ENCODE results near the gene ALDH1L1.

Gene ALDH1L1

DNA sequence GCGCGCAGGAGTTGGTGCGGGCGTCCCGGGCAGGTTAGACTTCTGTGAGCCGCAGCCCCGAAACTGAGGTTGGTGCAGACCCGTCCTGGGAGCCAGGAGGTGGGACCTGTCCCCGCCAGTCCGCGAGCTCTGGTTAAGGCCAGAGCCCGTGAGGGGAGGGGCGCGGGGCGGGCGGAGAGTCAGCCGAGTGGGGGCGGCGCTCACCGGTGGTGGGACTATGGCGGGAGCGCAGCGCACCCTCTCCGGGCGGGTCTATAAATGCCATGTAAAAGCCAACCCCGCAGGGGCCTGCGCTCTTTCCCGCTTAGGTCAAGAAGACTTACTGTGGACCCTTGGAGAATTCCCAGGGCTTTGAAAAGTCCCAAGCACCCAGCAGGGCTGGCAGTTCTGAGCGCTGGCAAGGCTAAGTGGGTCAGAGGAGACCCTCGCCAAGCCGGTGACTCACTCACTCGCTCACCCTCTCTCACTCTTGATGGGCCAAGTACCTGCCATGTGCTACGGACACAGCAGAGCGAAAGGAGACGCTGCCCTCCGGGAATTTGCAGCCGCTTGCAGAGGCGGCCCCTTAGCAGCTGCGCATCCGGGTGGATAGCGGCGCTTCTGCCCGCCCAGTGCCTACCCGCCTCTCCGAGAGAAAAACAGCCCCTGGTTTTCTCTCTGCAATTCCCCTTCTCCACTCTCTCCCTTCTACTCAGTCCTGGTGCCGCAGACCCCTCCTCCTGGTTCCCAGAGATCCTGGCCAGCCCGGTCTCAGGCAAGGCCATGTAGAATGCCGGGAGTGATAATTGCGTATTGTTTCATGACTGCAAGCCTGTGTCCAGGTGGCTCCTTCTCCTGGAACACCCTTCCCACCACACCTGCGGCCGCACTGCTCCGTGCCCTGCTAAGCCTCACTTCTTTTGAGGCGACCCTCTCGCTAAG, at the start of gene ALDH1L1:
TSS of gene ALDH1L1 (minus strand) at position 110 of the 921 bp plus-strand sequence. CDS start 19,607 bp downstream, outside the sequence.
- DNase-seq, result no peak

DNA sequence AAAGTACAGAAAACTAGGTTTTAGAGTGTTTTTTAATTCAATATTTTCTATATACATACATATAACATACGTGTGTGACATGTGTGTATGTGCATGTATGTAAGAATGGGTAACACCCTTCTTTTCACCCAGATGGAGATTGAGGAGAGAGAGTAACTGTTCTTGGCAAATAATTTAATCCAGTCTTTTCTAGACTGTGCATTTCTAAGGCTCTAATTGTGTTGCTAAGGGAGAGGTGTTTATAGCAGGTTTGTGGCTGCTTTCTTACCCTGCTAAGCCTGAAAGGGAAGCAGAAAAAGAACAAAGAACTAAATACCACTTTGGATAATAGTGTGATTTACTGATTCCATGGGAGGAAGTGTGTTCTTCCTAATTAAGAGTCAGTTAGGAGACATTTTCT, 46.0 kb upstream of the ALDH1L1 start:
- no peak for DNase-seq

DNA sequence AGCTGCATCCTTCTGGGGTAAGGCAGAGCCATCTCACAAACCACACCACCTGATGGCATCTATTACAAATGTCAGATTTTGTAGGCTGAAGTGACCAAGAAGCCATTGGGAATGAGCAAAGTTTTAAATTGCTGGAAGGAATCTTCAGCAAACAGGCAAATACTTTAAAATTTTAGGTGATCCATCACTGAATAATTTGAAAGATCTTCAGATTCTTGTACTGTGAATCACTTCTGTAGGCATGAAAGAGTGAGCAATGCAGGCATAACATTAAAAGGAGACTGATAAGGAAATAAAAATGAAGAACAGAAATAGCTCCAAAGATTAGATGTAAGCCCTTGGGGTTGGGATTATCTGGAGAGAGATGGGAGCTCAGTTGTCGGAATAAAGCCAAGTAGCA, 36.0 kb upstream of the ALDH1L1 start:
- DNase-seq, result peak; percentile 65

DNA sequence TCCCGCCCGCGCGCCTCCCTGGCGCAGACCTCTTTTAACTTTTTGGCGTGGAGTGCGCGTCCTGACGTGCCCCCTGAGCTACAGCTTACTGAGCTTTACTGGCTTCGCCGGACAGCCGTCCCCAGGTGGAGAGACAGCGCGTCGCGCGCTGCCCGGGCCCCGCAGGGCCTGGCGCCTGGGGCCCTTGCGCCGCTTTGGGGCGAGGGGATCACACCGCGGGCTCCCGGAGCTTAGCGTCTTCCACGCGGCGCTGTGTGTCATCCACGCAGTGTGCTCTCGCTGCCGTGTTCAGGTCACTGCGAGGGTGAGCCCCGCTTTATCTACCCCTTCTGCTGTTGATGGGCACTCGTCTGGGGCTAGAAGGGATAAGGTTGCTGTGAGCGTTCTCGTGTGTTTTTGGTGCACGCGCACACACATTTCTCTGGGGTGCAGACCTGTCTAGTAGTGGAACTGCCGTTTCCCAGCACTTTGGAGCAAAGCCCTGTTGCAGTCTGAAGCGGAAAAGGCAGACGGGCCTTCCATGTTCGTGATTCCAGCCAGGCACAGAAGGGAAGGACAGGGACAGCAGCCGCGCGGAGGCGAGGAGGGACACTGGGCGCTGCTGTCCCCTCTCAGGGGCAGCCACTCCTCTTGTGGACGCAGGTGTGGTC, 33.1 kb upstream of the ALDH1L1 start:
- DNase-seq, result no peak

DNA sequence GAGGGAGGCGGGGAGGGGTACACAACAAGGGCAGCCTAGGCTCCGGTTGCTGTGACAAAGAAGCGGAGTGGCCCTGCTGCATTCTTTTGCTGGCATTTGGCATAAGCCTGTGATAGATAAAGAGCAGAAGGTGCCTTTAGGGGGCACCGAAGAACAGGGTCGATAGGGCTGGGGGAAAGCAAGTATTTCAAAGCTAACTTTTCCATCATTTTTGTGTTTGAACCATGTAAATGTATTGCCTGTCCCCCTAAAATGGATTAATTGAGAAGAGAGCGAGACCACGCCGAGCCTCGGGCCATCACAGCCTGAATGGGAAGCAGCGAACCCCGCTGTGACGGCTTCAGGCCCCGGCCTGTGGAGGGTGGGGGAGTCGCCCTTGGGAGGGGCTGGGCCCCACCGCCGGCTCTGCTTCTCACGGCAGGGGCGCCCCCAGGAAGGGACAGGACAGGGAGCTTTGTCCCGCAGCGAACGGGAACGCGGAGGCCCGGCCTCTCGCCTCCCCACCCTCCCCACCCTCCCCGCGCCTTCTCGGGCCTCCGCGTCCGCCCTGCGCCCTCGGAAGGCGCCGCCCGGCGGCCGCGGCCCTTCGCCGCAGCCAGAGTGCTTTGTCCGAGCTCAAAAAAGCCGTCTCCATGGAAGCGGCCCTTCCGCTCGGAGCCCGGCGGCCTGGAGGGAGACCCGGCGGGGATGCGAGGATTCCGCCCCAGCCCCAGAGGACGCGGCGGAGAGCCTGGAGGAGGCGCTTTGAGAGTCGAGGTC, 32.4 kb upstream of the ALDH1L1 start:
- peak; percentile 44 for DNase-seq

DNA sequence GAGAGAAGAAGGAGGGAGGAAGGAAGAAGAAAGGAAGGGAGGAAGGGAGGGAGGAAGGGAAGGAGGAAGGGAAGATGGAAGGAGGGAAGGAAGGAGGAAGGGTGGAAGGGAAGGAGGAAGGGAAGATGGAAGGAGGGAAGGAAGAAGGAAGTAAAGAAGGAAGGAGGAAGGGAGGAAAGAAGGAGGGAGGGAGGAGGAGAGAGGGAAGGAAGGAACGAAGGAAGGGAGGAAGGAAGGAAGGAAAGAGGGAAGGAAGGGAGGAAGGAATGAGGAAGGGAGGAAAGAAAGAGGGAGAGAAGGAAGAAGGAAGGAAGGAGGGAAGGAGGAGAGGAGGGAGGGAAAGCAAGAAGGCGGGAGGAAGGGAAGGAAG, 31.8 kb upstream of the ALDH1L1 start:
- DNase-seq, result no peak

DNA sequence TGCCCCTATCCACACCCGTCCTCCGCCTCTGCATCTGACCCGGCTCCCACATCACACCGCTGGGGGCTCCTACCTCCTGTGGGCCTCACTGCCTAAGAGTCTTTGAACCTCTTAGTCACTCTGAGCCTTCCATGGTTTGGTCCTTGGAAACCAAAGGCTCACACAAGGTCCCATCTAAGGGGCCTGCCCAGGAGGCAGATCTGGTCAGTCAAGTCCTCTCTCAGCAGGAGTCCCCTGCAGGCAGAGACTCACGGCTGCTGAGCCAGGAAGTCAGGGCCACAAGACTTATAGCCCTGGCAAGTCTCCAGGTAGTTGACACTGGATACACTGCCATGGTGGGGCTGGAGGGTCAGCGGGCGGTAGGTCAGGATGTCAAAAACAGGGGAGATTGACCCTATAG, 31.2 kb upstream of the ALDH1L1 start:
- DNase-seq, result no peak

DNA sequence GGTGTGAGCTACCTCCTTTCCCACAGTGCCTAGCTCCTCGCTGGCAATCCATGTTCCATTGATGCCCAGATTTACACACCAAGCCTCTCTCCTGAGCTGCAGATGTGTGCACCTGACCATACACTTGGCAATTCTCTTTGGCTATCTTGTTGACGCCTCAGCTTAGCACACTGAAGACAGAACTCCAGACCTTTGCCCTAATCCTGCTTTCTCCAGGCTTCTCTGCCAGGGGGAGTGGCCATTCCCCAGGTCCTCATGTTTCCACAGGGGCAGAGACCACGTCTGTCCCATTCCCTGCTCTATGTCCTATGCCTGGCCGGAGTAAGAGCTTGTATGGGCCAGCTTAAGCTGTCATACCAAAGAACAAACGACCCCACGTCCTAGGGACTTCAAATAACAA, 30.2 kb upstream of the ALDH1L1 start:
- no peak for DNase-seq

DNA sequence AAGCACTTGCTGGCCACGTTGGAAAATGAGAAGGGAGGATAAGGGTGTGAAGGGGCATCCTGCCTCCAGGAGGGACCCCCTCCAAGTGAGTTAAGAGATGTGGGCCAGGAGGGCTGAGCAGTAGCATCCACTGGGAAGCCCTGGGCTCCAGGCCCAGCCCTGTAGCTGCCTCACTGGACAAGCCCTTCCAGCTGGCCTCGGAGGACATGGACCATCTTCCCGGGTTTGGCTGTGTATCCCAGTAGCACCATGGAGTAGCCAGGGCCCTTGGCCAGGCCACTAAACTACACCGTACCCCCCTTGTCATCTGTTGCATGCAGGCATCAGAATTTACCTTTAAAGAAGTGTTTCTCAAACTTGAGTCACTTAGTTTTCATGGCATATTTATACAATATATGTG, 29.4 kb upstream of the ALDH1L1 start:
- no peak for DNase-seq

DNA sequence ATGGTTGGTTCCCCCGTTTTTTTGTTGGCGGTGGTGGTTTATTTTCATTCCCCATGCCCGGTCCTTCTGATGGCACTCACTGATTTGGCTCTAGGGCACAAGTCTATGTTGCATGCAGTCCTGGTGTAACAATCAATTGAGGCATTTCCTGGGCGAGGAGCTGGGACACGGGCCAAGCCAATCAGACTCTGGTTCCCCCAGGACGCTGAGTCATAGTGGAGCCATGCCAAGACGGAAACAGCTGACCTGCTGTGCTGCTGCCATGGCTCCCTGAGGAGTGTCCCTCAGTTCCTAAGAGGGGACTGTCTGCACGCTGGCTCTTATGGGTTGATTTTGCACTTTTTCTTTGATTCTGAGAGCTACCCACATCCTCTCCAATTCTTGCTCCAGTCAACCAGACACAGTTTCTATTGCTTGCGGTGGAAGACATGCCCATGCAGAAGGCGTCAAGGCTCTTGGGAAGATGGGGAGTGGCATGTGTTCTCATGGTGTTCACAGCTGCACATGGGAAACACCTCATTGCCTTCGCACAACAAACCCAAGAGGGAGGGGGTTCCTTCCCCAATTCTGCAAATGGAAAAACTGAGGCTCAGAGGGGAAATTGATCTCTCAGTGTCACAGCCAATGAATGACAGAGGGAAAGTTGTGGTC, 28.3 kb upstream of the ALDH1L1 start:
- DNase-seq, result peak; percentile 88

DNA sequence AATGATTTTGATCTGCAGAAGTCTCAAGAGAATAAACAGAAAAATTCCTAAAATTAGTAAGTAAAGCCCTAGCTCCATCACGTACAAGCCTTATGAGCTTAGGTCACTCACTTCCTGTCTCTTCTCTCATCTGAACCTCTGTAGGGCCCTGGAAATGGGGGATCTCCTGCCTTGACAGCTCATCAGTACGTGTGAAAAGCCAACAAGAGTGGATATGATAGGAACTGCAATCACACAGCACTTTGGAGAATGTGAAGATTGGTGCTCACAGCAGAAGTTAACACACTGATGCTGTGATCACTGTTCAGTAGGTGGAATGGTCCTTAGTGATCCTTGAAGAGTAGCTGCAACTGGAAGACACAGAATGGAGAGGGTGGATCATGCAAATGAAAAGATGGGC, 27.8 kb upstream of the ALDH1L1 start:
- DNase-seq, result peak; percentile 32

DNA sequence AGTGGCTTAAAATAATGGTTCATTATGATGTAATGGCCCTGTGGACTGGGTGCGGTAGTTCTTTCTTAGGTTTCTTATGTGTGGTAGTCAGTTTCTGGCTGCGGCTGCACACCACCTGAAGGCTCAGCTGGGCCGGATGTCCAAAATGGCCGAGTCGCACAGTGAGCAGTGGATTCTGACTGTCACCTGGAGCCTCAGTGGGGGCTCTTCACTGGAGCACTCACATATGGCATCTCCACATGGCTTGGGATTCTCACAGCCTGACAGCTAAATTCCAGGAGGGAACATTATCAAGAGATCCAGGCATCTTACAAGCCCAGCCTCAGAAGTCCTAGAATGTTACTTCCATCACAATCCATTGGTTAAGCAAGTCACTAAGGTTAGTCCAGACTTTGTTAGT, 26.8 kb upstream of the ALDH1L1 start:
- DNase-seq, result no peak

DNA sequence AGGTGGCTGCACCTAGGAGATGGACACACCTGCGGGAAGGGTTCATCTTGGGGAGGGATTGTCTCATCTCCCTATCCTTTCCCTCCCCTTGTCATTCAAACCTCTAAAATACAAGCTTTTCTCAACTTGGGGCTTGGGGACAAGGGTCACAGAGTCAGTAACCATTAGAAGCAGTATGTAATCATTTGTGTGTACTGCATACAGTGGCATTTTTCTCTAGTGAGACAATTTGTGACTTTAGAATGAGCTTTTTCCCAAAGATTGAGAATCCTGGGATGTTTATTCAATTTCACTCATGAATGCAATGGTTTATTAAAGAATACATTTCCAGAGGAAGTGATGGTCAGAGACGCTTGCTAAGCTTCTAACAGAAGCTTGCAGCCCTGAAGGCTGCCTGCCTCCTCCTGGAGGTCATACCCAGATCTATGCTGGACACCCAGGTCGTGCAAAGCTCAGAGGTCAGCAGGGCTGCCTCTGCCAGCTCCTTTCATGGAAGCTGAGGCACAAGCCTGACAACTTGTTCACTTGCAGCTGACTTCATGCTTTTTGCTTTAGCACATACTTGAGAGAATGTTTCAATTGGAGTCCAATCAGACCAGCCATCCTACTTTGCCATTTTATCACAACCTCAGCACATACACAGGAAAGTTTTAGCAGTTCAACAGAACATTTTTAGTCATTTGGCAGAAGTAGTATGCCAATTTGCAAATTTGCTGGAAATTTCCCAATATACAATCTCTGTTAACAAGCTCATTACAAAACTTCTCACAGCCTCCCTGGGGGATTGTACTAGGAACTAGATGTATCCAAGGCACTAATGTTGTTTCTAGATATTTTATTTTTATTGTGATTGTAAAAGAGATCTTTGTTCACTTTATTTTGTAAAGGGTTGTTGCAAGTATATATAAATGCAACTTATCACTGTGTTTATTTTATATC, 25.6 kb upstream of the ALDH1L1 start:
- no peak for DNase-seq

DNA sequence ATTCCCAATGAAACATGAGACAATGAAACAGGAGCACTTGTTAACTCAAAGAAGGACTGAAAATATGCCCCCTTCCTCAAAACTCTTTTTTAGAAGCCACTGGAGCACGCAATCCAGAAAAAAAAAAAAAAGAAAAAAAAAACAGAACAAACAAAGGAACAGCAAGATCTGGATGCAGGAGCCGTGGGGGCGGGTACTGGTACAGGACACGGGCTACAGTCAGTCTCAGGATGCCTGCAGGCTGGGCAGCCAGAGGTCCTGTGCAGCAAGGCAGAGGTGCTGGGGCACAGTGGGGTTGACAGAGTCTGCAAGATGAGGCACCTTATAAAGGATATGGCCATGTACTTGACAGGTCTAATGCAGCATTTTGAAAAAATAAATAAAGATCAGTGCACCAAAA, 22.3 kb upstream of the ALDH1L1 start:
- no peak for DNase-seq

DNA sequence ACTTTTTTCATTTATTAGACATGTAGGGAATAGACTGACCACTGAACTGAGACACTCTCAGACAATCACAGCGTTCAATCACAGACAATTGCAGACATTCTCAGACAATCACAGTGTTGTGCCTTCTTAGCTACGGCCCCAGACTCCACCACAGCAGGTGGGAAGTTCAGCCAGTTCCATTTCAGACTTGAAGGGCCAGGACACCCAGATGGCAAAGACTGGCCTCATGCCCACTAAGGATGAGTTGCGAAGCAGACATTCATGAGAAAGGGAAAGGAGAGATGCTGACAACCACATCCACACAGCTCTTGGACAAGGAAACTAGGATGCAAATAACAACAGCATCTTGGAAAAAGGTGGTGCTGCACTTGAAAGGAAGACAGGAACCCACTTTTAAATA, 21.9 kb upstream of the ALDH1L1 start:
- no peak for DNase-seq

DNA sequence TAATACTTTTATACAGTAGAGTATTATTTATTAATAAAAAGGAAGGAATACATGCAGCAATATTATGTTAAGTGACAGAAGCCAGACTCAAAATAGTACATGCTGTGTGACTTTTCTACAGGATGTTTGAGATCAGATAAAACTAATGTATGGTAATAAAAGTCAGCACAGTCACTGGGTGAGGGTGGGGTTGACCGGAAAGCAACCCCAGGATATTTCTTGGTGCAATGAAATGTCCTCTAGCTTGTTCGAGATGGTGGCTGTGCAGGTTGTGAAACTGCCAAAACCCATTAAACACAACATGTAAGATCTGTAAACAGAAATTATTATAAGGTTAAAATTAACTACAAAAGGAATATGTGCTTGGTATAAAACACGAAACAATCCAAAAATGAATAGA, 20.8 kb upstream of the ALDH1L1 start:
- no peak for DNase-seq

DNA sequence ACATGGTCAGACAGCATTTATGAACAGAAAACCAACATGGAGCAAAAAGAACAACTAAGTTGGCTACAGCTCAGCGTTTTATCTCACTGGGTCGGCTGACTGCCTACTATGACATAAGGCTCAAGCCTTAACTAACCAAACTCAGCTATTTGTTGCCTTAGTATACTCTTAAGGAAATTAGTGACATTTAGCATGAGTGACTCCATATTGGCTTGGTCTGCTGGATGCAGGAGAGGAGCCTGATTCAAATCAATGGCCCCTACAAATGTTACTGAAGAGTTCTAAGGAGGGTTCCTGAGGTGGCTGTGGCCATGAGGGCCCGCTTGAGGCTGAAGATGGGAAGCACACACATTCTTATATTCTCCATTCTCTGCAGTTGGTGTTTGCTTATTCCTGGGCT, 20.1 kb upstream of the ALDH1L1 start:
- no peak for DNase-seq

DNA sequence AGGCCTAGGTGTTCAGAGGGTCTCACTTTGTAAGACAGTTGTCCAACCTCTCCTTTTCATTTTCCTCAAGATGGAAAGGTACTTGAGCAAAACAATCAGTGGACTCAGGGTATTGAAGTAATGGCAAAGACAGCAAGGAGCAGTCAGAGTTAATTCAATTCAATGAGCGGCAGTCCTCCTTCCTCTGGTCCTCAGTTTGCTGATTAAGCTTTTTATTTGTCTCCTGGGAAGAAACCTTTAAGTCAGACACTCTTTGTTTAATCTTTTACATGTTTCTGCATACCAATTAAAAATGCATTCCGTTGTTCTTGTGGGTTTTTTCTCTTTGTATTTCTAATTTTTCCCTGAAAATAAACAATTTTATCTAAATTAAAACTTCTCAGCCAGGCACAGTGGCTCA, 18.9 kb upstream of the ALDH1L1 start:
- DNase-seq, result no peak

DNA sequence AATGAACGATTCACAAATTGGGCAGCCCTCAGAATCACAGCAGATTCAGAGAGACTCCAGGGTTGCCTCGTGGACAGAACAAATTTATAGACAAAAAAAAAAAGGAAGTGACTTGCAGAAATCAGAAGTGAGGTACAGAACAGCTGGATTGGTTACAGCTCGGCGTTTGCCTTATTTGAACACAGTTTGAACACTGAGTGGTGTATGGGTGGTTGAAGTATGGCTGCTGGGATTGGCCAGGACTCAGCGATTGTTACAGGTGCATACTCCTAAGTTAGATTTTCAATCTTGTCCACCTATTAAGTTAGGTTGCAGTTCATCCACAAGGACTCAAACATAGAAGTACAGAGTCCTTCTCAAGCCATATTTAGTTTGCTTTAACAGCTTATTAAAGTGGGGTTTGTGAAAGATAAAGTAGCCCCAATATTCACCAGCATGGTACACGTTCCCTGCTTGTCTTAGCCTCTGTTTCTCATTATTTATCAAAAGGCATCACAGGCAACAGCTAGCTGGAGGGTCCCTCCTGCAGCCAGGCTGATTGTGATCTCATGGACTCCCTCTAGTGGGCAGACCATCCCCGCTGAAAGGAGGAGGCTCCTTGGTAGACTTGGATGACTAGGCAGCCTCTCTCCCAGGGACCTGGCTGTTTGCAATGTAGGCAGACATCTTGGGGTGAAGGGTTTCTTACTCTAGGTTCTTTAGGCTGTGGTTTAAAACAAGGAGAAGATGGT, 17.6 kb upstream of the ALDH1L1 start:
- peak; percentile 39 for DNase-seq

DNA sequence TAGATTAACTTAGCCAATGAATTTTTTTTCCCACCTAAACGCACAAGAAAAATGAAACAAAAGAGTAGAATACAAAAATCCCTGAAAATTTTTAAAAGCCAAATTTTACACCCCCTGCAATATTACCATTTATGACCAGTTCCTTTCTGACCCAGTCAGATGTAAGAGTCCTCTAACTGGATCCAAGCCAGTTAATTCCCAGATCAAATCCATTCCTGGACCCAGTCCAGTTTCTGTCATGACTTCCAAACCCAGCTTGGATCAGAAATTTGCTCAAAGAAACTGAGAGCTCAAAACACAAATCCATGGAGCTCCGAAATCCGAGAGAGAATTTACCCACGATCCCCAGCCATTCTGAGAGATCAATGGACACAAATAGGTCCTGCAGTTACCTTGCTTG, 17.0 kb upstream of the ALDH1L1 start:
- no peak for DNase-seq

DNA sequence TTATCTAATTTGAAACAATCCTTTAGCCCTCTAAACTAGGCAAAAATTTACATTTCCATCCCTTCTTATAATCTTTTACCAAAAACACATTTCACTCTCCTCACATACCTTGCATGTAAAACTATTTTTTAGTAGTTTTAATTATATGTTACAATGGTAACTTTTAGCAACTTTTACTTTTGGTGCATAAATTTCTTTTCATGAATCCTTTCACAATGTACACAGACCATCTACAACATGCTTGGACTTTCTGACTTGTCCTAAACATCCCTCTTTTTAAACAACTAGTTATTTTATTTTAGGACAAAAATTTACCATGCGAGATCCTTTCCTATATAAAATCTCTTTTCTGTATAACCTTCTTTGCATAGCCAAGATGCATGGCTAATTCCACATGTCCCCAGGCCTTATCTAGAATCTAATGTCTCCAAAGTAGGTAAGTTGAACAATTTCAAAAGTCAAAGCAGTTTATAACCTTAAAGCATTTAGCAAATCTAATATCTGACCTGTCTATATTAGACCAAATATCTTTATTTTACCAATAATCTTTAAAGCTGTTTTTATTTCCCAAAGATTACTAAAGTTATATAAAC, 14.4 kb upstream of the ALDH1L1 start:
- DNase-seq, result no peak

Data from fibroblast of skin of right quadriceps (primary cell).